Posterior vena cava (tissue), 2 donors: ENCODE data around the gene EYA2. TPM values are rescaled to one million over a fixed set of nuclear protein-coding genes. Genes with fewer than 3 reads are reported as not detected.
"Not testable (repeated sequence)": the region's sequence is repeated elsewhere in the genome, so short reads cannot be mapped to it uniquely, and the experiment has no call there.

Experiments used
- DNase-seq: peaks from one replicate; pipeline ENCODE4 v3.0.0-alpha.2; 2020; ENCODE audit warnings: low spot score
- intact Hi-C, 2 donors: fragments of 100-400 bp; cut with DNase I; formaldehyde crosslinking; loops; one replicate each; pipeline versions ENCODE4 v1.14.1 to v1.14.2; 2022 to 2023
- total RNA-seq, 2 donors: library from RNA; stranded (reverse); fragmentation: NEBNext Ultra II Directional; extraction: Animal tissue kit (Norgen Biotek cat#: 25700); gene quantifications; one replicate each; pipeline ENCODE4 v1.2.1, GENCODE V29; 2021
- donor health status: DM: yes; HTN: yes; CAD: no.
- donor health status: DM: yes; HTN: yes; CAD: no.

The EYA2 gene
- total RNA-seq, 2 donors from 2014 or later = 9.1 to 14.4 TPM

GRCh38 chr20:47198254-47198671 lies 303.6 kb downstream of the EYA2 start:
- DNase-seq = no peak
- intact Hi-C loops = loop anchor here in 1 of 2 donors (5.0 kb wide), 1 partner anchor 184 kb away; no protein-coding TSS in a partner anchor

DNA sequence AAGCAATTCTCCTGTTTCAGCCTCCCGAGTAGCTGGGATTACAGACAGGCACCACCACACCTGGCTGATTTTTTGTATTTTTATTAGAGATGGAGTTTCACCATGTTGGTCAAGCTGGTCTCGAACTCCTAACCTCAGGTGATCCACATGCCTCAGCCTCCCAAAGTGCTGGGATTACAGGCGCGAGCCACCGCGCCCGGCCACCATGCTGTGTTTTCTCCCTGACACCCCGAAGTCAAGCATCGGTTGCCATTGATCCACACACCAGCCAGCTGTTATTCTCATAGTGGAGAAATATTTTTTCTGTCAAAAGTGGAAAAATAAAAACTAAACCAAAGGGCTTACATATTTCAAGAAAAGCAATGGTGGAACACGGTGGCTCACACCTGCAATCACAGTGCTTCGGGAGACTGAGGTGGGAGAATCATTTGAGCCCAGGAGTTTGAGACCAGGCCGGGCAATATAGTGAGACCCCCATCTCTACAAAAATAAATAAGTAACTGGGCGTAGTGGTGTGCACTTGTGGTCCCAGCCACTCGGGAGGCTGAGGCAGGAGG lies 304.4 kb downstream of the EYA2 start:
- intact Hi-C loops = loop anchor here in 1 of 2 donors (5.0 kb wide), 1 partner anchor 183 kb away; no protein-coding TSS in a partner anchor
- DNase-seq = peak; percentile 35

DNA sequence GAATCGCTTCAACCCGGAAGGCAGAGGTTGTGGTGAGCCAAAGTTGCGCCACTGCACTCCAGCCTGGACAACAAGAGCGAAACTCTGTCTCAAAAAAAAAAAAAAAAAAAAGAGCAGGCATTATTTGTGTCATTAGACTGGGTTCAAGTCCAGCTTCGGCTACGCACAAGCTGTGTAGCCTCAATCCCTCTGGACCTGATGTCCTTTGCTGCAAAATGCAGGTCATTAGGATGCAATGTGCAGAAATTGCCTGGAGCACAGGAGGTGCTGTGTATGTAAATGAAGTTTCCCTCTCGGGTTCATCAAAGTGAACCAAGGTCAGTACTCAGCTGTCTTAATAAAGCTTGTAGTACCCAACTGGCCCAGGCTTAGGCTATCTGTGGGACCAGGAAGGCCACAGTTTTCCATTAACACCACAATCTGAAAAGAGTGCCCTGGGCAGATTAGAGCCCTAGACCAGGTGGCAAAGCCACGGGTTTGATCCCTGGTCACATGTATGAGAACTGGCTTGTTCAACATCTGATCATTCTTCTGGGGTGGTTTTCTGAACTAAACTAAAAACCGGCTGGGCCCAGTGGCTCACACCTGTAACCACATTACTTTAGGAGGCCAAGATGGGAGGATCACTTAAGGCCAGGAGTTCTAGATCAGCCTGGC lies 306.6 kb downstream of the EYA2 start:
- intact Hi-C loops = no loop called here
- peak; percentile 48 for DNase-seq

DNA sequence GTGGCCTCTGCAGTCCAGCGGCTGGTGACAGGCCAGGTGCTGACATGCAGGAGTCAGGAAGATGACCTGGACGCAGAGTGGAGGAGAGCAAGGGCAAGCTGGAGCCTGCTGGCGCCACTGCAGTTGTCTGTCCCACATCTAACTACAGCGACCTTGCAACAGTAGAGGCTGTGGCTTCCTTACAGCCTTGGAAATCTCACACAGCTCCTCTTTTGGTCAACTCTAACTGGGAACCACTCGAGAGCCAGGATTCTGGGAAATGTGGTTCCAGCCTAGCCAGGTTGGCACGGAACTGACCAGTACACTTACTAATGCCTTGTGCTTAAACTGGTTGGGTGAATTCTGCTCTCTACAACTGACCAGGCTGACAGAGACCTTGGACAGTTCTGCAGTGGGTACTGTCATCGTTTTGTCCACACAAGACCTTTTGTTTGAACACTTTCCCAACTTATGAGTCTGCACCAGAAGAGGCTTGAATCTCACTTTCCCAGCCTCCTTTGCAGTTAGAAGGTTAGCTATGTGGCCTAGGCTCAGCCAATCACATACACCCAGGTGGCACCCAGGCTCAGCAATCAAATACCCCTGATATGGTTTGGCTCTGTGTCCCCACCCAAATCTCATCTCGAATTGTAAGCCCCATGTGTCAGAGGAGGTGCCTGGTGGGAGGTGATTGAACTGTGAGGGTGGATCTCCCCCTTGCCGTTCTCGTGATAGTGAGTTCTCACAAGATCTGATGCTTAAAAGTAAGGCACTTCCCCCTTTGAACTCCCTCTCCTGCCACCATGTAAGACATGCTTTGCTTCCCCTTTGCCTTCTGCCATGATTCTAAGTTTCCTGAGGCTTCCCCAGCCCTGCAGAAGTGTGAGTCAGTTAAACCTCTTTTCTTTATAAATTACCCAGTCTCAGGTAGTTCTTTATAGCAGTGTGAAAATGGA lies 308.4 kb downstream of the EYA2 start:
- intact Hi-C loops = no loop called here

GRCh38 chr20:47204008-47204849 lies 309.6 kb downstream of the EYA2 start:
- no peak for DNase-seq
- intact Hi-C loops = no loop called here

More for the DNA sequence above, 308.4 kb downstream of the EYA2 start:
- peak; percentile 30 for DNase-seq

GRCh38 chr20:47204850-47205122 lies 310.1 kb downstream of the EYA2 start:
- intact Hi-C loops, DNase-seq: not testable (repeated sequence)

DNA sequence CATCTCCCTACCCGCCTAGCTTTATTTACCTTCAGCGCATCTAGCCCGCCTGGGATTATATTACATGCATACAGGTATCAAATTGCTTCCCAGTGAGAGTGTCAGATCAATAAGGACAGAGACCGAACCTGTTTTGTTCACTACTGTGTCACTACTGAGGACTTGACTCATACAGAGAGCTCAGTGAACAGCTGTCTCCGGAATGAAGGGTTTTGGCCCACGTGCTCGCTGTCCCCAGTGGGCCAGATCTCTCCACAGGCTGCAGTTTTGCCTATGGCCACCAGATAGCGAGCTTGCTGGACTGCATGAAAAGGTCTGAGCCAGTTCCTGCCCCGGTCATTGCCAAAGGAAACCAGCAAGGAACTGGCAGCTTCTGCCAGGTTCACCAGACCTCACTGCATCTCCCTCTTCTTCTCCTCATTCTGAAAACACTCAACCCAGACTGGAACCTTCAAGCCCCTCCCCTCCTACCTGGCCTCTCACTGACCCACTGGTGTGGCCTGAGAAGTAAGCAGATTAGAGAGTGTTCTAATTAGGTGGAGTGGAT lies 311.0 kb downstream of the EYA2 start:
- DNase-seq = no peak

GRCh38 chr20:47206552-47206951 lies 311.9 kb downstream of the EYA2 start:
- DNase-seq, intact Hi-C loops: not testable (repeated sequence)

More for the DNA sequence above, 311.0 kb downstream of the EYA2 start:
- intact Hi-C loops = no loop called here

- DNase-seq = peak; percentile 30
- intact Hi-C loops = no loop called here
Observed at GRCh38 chr20:47206962-47207641, 312.5 kb downstream of the EYA2 start.

DNA sequence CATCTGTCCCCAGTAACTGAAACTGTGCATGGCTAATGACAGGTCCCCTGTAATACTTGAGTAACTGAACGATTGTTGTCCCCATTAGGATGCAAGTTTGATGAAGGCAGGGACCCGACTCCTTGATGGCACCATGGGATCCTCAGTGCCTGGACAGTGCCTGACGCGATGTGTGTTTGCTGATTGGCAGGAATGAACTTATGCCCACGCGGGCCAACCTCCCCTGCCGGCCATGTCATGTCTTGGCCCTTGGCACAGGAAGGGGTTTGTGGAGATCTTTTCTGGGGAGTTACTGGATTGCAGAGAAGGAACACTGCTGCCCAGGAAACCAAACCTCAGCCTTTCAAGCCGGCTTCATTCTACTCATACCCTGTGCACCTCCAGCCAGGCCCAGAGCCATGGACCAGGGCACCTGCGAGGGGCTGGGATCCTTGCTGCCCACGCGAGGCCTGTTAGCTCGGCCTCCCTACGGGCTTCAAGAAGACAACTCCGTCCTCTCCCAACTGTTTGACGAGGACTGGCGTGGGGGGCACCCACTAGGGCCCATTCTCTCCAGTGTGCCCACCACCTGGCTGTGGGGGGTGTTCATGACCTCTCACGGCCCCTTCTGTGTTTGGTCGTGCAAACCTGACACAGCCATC lies 314.0 kb downstream of the EYA2 start:
- intact Hi-C loops = no loop called here
- no peak for DNase-seq

GRCh38 chr20:47209982-47210381 lies 315.3 kb downstream of the EYA2 start:
- intact Hi-C loops = no loop called here
- no peak for DNase-seq

DNA sequence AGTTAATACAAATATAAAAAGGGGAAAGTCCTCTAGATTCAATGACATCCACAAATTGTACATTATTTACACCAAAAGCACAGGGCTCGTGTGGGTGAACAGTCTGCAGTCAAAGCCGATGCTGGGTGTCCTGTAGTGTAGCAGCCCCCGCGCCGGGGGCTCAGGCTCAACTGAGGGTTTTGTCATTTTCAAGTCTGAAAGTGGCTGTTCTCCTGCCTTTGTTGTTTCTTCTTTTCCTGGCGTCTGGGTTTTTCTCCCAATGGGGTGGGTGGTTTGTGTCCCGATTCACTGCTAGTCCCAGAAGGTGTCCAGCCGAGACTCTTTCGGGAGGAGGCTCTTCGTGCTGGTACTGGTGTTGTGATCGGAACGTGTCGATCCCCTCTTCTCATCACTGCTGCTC lies 315.8 kb downstream of the EYA2 start:
- intact Hi-C loops = no loop called here
- DNase-seq = peak; percentile 32

DNA sequence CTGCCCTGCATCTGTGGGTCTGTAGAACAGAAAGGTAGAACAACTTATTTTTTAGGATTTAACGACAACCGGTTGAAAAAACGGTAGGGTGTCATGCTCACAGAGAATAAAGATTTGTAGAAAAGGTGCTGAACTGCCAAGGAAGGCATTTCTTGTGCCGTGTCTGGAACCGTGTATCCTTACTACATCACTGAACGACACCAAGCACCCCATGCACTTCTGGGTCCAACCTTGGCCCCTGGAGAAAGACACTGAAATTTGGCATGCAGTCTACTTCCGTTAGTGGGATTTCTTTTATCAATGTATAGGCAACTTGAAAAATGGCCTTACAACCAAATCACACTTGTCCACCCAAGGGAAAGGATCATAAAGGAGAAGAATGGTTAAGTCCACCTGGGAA lies 316.4 kb downstream of the EYA2 start:
- intact Hi-C loops = no loop called here

DNA sequence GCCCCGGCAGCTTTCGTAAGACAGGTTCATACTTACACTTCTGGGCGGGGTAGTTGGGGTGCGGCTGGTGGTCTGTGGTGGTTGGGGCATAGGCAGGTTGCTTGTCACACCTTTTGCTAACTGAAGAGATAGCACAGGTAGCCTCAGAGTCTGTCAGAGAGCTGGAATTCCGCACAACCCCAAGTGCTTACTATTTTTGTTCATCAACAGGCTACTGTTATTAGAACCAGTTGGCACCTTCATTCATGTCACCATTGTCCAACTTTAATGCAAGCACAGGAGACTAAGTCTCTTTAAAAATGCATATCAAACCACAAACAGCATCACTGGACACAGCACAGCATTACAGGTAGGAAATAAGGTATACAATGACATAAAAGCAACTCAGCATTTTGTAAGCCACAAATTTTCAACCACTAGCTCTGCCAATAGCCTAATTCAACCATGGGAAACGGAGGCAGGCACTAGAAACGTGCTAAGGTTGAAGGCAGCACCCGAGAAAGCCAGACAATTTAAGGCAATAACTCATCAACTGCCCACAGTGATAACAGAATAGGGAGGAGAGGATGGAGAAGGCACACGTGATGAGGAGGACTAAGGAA lies 318.1 kb downstream of the EYA2 start:
- intact Hi-C loops = no loop called here

More for the DNA sequence above, 316.4 kb downstream of the EYA2 start:
- no peak for DNase-seq

GRCh38 chr20:47213966-47214365 lies 319.3 kb downstream of the EYA2 start:
- intact Hi-C loops = no loop called here
- DNase-seq = no peak

More for the DNA sequence above, 318.1 kb downstream of the EYA2 start:
- no peak for DNase-seq

GRCh38 chr20:47215653-47216397 lies 321.2 kb downstream of the EYA2 start:
- intact Hi-C loops = no loop called here
- DNase-seq = peak; percentile 54
